ENCODE results near the gene LILRA5.
"Not testable (repeated sequence)": the region's sequence is repeated elsewhere in the genome, so short reads cannot be mapped to it uniquely, and the experiment has no call there.

LILRA5 gene

DNA sequence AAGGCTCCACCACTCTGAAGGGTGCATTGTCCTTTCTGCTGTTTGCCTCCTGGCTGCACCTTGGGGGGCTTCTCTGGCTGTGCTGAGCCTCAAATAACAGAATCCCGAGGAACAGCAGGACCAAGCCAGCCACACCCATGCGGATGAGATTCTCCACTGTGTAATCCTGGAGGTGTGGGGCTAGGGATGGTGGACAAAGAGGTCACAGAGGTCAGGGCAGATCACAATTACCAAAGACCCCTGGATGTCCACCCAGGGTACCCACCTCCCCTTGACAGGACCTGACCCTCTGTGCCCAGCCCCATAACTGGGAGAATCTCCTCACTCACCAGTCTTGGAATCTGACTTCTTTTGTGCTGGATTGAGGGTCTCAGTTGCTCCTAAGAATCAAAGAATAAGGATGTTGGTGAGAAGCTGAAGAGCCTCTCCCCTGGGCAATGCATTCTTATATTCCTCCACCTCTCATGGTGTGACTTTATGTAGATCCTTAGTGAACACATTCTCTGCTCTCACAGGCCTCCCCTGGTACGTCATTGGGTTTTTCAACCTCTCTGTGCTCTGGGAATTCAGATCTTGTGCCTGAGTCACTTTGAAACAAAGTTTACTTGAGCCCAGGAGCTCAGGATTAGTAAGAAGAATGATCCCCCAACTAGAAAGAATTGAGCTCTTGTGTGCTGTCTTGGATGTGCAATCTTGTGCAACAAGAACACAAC is 20.8 kb upstream of the LILRA5 start:
- no peak for DNase-seq

DNA sequence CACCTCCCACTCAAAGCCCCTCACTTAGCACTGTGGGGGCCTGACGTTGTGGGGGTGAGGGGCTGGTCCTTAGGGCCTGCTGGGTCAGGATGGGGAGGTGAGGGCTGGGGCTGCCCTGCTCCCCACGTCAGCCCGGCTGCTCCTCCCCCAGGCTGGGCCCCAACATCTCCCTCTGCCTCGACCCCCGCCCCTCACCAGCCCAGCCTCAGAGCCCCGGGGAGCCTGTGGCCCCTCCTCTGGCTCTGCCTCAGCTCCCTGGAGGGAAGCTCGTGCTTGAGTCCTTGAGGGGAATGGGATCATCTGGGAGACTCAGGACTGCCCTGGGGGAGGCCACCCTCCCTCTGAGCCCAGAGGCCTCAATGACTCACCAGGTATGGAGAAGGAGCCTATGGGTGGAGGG is 19.2 kb upstream of the LILRA5 start:
- no peak for DNase-seq

DNA sequence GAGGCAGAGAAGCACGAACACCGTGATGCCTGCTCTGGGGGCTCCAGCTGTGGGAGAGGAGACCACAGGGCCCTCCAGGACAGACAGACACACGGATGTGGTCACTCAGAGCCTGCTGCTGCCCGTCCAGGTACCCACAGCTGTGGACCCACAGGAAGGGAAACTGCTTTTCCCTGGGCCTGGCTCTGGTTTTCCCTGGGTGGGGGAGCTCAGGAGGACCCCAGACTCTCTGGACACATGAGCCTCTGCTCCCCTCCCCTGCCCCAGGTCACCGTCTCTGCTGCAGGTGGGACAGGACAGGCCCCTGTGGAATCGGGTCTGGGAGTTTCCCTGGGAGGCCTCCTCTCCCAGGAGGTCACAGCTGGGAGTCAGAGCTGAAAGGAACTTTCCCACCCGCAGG is 18.7 kb upstream of the LILRA5 start:
- DNase-seq: no peak

DNA sequence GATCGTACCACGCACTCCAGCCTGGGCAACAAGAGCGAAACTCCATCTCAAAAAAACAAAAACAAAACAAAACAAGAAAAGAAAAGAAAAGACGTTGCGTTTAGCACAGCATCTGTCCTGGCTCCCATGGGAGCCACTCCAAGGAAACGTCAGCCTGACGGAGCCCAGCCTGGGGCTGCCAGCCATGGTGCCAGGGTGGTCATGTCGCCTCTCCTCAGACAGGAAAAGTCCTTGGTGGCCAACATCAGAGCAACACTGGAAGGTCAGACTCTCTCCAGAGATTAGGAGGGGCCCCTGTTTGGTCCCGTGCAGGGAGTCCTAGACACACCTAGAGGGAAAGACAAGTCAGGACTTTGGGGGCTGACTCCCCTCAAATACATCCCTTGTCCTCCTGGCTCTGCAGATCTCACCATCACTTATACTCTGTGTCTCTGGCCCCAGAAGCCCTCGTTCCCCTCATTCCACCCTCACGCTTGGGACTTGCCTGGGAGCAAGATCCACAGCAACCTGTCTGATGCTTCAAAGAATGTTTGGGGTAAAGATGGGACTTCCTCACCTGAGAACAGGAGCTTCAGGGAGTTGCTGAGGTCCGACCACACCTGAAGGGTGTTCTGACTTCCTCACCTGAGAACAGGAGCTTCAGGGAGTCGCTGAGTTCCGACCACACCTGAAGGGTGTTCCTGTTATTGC is 16.7 kb upstream of the LILRA5 start:
- no peak for DNase-seq

DNA sequence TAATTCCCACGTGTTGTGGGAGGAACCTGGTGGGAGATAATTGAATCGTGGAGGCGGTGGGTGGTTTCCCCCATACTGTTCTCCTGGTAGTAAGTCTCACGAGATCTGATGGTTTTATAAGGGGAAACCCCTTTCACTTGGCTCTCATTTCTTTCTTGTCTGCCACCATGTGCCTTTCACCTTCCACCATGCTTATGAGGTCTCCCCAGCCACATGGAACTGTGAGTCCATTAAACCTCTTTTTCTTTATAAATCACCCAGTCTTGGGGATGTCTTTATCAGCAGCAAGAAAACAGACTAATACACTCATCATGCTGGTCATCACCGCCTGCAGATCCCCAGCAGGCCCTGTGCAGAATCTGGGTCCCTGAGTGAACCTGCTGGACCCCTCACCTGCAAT is 15.8 kb upstream of the LILRA5 start:
- DNase-seq: not testable (repeated sequence)

DNA sequence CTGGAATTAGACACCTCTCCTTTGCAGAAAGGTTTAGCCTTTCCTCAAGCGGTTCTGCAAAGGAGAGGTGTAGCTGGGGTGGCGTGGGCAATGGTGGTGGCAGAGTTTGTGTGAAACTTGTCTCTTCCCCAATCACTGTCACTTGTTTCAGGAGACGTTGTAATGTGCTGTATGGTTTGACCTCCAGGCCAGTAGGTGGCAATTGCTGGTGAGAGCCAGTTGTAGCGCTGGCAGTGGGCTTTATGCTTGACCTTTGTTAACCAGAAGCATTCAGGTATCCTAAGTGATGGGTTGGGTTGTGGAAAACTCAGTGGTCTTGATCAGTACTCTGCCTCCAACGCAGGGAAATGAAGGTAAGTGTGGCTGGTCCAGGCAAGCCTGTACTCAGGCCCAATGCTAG is 12.7 kb upstream of the LILRA5 start:
- no peak for DNase-seq

DNA sequence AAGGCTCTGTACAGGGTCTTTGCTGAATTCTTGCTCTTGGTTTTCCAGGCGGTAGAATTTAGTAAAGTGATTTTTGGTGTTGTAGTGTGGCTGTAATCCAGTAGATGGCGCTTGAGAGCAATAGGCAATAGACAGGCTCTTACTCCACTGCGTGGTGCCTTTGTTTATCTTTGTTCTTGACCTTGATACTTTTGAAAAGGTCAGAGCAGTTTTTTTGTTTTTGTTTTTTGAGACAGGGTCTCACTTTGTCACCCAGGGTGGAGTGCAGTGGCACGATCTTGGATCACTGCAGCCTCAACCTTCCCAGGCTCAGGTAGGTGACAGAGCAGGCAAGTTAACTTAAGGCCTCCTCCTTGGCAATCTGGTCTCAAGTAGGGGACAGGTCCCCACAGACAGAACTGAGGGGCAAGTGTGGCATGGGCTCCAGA is 12.2 kb upstream of the LILRA5 start:
- peak; percentile 59 for DNase-seq

DNA sequence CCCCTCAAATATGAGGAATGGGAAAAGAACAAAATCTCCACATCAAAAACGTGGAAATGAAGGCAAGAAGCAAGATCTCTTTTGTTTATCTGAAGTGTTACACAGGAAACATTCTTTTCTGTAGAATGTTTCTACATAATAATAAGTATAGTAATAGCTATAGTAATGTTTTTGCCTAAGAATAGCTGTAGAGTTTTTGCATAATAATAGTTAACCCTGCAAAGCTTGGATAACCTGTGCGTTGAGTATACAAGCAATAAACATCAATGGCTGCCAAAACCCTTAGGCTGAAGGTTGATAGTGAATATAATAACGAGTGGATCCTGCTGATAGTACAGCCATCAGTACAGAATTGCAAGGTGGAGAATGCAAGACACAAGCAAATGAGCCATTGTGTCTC is 11.1 kb upstream of the LILRA5 start:
- no peak for DNase-seq

DNA sequence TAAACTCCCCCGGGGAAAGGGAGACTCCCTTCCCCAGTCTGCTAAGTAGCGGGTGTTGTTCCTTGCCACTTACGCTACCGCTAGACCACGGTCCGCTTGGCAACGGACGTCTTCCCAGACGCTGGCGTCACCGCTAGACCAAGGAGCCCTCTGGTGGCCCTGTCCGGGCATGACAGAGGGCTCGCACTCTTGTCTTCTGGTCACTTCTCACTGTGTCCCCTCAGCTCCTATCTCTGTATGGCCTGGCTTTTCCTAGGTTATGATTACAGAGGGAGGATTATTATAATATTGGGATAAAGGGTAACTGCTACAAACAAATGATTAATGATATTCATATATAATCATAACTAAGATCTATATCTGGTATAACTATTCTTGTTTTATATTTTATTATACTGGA is 10.0 kb upstream of the LILRA5 start:
- not testable (repeated sequence) for DNase-seq

DNA sequence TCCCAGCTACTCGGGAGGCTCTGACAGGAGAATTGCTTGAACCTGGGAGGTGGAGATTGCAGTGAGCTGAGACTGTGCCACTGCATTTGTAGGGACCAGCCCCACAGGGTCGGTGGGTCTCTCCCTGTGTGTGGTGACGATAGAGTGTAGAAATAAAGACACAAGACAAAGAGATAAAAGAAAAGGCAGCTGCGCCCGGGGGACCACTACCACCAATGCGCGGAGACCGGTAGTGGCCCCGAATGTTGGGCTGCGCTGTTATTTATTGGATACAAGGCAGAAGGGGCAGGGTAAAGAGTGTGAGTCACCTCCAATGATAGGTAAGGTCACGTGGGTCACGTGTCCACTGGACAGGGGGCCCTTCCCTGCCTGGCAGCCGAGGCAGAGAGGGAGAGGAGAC is 9.3 kb upstream of the LILRA5 start:
- DNase-seq: not testable (repeated sequence)

DNA sequence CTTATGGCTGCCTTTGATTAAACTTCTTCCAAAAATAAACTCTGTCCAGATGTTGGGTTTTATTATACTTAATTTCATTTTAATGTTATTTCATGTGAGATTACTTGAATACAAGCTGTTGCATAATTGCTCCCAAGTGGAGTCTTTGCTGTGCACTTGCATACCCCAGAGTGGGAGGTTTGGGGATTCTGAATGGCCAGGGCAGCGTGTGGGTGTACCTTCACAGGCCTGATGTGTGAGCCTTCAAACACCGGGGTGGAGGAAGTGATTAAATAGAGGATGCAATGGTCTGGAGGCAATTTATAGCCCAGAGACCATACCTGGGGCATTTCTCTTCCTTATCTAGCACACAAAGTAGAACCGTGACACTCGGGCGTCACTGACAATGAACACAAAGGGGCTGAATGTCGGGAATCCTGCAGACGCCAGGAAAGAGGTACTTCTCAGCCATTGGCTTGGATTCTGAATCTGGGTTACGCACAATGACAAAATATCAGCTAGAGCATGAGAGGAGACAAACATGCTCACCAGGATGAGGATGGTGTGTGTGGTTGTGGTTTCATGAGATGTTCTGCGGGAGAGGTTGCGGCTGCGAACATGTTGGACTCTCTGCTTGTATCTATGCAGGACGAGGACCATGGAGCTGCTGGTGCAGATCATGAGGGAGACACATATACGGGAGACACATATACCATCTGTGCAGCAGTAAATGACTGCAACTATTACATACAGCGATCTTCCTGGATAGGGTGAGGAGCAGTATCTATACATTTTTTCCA is 7.1 kb upstream of the LILRA5 start:
- DNase-seq: no peak

DNA sequence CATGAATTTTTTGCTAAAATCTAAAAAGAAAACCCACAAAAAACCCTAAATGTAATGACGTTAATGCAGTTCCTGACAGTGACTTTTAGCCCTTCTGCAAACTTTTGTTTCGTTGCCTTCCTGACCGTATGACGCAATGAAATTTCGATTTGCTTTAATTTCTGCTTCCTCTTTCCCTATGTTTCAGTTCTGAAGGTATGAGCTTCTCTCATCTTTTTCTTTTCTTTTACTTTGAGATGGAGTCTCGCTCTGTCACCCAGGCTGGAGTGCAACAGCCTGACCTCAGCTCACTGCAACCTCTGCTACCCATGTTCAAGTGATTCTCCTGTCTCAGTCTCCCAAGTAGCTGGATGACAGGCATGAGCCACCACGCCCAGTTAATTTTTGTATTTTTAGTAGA is 6.1 kb upstream of the LILRA5 start:
- no peak for DNase-seq

DNA sequence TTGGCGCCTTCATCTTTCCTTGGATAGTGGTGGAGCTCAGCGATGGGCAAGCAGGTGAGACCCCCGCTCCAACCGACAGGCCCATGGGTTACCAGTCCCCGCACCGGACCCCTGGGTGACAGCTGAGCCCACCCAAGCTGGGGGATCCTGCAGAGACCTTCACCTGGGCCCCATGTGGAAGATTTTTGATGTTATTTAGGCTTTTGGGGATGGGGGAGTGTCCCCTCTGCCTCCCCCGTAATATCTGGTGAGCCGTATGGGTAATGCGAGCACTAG is 4.9 kb upstream of the LILRA5 start:
- DNase-seq: no peak

DNA sequence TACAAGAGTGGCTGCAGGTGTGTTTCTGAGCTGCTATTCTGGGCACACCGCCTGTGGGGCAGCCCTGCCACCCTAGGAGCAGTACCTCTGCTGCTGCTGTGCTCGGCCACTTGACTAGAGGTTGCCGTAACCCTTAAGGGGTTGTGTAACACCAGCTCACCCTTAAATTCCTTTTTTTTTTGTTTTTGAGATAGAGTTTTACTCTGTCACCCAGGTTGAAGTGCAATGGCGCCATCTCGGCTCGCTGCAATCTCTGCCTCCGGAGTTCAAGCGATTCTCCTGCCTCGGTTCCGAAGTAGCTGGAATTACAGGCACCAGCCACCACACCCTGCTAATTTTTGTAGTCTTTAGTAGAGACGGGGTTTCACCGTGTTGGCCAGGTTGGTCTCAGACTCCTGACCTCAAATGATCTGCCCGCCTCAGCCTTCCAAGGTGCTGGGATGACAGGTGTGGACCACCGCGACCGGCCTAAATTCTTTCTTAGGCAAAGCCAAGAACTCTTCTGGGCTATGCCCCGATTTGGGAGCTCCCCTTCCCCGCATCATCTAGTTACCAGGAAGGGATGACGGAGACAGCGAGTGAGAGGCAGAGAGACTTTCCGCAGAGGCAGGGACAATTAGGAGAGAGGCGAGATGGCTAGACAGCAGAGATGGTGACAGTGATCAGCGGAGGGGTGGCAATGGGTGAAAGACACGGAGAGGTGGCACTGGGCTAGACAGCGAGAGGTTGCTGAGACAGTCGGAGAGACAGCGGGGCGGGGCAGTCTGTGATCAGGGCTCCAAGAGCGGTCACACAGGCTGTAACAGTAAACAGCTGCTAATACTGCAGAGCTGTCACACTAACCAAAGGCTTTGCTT is 4.4 kb upstream of the LILRA5 start:
- no peak for DNase-seq

DNA sequence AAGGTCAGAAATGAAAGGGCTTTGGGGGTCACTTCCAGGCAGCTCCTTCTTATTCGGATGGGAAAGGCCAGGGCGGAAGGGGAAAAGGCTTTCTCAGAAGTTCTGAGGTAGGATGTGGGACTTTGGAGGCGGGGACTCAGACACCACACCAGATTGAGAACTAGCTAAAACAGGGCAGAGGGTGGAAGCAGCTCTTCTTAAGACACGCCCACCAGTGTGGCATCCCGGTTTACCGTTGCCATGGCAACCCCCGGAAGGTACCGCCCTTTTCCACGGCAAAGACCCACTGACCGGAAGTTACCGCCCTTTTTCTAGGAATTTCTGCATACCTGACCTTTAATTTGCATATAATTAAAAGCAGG is 3.8 kb upstream of the LILRA5 start:
- no peak for DNase-seq

DNA sequence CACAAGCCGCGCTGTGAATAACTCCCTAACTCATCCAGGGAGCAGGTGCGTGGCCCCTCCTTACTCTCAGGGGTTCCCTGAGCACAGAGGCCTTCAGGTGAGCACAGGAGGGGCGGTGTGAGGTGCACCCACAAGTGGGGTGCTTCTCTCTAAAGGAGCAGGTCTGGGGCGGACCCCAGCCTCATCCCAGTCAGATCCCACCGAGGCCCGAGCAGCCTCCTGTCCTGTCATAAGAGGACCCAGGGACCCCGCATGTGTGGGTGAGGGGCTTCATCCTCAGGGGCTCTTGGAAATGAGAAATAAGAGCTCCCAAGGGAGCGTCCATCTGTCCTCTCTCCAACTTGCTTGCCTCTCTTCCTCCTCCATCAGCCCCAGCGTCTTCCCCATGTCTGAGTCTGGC is 3.0 kb upstream of the LILRA5 start:
- no peak for DNase-seq

DNA sequence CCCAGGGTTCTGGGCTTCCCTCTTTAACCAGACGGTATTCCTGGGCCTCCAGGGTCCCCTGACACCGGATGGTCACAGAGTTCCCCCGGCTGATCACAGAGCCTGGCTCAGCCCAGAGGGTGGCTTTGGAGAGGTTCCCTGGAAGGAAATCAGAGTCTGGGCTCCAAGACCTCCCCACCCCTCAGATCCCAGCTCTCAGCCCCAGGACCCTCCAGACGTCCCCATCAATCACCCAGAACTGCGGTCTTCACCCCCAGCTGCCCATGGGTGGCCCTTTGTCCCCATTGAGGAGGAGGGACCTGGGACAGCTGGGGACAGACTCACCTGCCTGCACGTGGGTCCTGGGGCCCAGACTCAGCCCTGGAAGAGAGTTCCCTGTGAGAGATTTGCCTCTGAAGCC is 955 bp downstream of the LILRA5 start:
- DNase-seq: no peak

DNA sequence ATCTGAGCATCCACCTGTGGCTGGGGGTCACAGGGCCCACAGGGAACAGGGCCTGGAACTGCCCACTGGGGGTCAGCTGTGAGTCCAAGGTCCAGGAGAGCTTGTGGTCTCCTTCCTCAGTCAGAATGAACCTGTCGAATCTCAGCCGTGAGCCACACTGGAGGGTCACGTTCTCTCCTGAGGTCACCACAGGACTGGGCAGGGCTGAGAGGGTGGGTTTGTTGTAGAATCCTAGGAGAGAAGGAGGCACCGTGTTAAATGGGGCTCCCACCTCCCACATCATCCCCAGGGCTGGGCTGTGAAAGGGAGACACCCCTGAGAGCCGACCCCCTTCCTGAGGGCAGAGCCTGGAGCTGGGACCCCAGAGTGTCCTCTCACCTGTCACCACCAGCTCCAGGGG is 1.5 kb downstream of the LILRA5 start:
- no peak for DNase-seq

DNA sequence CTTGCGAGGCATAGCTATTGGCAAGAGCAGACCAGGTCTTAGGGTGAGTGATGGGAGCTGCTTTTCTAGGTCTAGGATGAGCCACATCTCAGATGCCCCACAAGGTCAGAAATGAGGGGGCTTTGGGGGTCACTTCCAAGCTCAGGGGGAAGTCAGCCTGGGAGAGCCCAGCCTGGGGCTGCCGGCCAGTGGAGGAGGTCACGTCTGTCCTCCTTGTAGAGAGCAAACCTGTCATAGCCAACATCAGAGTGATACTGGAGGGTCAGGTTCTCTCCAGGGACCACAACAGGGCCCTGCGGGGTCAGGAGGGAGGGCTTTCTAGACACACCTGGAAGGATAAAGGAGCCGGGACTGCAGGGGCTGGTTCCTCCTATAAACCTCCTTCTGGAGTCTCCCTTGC is 2.4 kb downstream of the LILRA5 start:
- no peak for DNase-seq

DNA sequence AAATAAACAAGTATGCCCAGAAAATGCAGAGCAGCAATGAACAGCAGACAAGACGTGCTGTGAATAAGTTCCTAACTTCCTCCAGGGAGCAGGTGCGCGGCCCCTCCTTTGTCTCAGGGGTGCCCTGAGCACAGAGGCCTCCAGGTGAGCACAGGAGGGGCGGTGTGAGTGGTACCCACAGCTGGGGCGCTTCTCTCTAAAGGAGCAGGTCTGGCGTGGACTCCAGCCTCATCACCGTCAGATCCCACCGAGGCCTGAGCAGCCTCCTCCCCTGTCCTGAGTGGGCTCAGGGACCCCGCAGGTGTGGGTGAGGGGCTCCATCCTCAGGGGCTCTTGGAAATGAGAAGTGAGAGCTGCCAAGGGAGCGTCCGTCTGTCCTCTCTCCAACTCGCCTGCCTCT is 3.2 kb downstream of the LILRA5 start:
- no peak for DNase-seq

DNA sequence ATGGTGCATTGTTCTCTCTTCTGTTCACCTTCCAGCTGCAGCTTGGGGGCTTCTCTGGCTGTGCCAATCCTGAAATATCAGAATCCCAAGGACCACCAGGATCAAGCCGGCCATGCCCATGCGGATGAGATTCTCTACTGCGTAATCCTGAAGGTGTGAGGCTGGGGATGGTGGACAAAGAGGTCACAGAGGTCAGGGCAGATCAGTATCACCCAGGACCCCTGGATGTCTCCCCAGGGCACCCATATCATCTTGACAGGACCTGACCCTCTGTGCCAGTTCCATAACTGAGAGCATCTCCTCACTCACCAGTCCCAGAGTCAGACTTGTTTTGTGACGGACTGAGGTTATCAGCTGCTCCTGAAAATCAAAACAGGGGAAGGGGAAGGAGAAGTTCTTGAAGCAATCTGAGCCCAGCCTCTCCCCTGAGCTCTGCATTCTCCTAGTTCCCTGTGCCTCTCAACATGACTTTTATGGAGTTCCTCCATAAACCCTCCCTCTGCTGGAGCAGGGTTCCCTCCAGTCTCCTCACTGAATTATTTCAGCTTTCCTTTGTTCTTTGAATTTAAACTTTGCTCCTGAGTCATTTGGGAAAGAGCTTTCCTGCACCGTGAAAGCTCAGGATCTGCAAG is 5.5 kb downstream of the LILRA5 start:
- DNase-seq: no peak

DNA sequence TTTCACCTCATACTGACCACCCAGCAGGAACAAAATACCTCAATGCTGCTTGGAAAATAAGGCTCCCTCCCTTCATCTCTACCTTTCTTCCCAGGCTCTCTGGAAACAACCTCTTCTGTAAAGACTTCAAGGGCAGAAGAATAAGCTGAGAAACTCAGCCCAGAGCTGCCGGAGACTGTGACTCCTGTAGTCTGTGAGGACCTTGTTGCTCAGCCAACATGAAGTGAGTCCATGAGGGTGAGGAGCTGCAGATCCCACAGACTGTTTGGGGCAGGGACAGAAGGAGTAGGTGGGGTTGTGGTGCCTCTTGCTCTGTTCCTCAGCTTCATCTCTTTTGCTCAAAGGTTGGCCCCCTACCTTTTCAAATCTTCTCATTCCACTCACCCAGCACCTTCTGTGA is 7.8 kb downstream of the LILRA5 start:
- no peak for DNase-seq

DNA sequence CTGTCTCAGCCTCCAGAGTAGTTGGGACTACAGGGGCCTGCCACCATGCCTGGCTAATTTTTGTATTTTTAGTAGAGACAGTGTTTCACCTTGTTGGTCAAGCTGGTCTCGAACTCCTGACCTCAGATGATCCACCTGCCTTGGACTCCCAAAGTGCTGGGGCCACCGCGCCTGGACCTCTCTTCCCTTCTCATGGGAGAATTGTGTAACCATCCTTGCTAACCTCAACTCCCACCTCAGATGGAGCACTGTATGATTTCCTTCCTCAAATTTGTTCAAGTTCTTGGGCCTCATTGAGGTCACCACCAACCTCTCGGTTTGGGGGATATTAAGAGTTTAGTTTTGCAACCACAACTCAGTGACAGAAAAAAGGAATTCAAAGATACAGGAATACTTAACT is 10.7 kb downstream of the LILRA5 start:
- DNase-seq: no peak

Data from stimulated activated CD4-positive, alpha-beta T cell treated with anti-CD3 and anti-CD28 coated beads, Interleukin-15, amount 100 ng/mL, for 24 hours (primary cell).